HG03558 (cell line): ENCODE measurements around the gene RMC1.
A peak's percentile ranks its signal among the peaks of the same experiment; 100 is the strongest.
"Not testable (repeated sequence)": the region's sequence is repeated elsewhere in the genome, so short reads cannot be mapped to it uniquely, and the experiment has no call there.

Experiments used
- ATAC-seq: cut with Tn5 transposase; IDR thresholded peaks from one replicate; pipeline ENCODE4 v1.9.1; 2021; ENCODE audit warnings: moderate number of reproducible peaks; ENCODE audit not compliant: unreplicated experiment; ENCODE audit errors: extremely low read depth

RMC1 gene

DNA sequence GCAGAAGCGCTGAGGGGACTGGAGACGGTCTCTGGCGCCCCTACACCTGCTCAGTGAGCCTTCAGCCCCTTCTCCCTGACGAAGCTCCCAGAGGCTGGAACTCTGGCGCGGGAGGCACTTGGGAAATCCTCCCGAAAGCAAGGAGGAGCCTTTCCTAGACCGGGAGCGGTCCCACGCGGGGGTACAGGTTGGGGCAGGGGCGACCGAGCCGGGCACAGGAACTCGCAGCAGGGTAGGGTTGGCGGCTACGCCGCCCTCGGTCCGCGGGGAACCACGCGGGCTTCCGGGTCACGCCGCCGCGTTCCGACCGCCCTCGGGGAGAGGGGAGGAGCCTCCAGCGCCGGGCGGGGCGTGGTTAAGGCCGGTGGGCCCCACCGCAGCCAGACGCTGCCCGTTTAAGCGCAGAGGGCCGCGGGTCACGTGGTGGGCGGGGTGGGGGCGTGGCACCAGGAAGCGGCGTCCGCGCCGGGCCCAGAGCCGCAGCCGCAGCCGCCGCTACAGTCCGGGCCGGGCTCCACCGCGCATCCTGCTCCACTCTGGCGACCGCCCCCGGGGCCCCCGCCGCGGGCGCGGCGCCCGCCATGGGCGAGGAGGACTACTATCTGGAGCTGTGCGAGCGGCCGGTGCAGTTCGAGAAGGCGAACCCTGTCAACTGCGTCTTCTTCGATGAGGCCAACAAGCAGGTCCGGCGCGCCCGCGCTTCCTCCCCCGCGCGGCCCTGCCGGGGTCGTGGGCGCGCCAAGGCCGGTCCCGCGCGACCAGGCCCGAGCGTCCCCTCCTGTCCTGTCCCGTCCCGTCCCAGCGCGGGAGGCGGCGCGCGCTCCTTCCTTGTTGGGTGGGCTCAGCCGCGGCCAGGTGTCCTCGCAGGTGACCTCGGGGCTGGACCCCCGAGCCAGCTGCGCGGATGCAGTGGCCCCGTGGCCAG is at the start of gene RMC1:
TSS of gene RMC1 (plus strand) at position 474 of the 925 bp plus-strand sequence. CDS start at position 582, 108 bp downstream.
- peak; percentile 40 for ATAC-seq

DNA sequence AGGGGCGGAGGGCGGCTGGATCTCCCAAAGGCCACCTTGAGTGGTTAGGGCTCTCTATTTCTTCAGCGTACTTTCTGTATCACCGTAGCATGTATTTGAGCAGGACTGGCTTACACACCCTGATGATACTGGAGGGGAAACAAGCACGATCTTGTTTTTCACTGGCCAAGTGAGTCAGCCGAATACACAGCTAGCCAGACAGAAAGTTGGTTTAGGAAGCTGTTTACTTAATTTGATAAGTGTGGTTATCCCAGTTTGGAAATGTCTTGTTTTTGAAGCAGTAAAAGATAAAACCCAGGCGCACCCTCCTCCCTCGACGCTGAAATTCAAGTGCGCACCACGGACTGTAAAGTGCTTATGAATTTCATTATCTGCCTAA is 49.6 kb upstream of the RMC1 start:
- ATAC-seq: no peak

GRCh38 chr18:23456835-23457234 is 46.5 kb upstream of the RMC1 start:
- no peak for ATAC-seq

DNA sequence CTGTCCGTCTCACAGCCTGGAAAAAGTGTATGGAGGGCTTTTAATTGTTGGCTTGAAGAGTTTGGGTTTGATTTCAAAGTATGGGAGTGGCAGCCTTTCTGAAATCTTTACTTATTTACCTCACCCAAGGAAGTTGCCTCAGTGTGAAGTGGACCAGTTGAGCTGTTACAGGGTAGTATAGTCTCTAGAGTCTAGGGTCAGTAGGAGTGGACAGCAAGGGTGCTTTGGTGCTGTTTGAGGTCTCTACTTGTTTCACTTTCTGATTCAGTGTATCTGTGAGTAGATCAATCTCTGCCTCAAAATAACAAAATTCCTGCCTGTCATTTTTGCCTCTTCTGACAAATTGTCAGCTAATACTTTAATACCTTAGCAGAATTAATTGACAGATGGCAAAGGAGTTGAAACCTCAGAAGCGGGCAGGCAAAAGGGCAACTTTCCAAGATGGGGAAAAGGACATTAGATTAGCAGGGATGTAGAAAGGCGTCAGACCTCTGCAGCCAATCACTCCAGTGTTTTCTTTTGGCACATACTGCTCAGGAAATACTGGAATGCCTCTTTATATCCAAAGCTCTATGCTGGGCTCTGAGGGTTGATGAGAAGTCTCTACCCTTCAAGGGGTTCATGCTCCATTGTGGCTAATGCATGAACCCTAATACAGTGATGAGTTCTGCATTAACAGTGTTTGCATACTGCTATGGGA is 44.3 kb upstream of the RMC1 start:
- no peak for ATAC-seq

GRCh38 chr18:23459530-23459921 is 43.8 kb upstream of the RMC1 start:
- ATAC-seq: no peak

GRCh38 chr18:23460285-23461273 is 42.7 kb upstream of the RMC1 start:
- no peak for ATAC-seq

DNA sequence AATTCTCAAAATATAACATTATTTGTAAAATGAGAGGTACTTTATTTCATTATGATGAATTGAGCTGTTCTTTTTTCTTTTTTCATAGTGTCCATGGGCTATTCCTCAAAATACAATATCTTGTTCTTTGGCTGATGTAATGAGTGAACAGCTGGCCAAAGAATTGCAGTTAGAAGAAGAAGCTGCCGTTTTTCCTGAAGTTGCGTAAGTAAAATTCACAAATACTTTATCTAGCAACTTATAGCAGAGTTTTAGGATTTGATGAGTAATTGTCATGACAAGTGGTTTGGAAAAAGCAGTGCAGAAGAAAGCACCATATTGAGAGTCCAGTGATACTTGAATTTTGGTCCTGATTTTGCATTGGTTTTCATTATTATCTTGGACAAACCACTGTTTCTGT is 40.4 kb upstream of the RMC1 start:
- no peak for ATAC-seq

- ATAC-seq: no peak
Measured at GRCh38 chr18:23468753-23469459, 34.4 kb upstream of the RMC1 start.

GRCh38 chr18:23470620-23471387 is 32.5 kb upstream of the RMC1 start:
- ATAC-seq: no peak

GRCh38 chr18:23471486-23471885 is 31.8 kb upstream of the RMC1 start:
- no peak for ATAC-seq

- ATAC-seq: no peak
Measured at GRCh38 chr18:23479829-23480505, 23.3 kb upstream of the RMC1 start.

DNA sequence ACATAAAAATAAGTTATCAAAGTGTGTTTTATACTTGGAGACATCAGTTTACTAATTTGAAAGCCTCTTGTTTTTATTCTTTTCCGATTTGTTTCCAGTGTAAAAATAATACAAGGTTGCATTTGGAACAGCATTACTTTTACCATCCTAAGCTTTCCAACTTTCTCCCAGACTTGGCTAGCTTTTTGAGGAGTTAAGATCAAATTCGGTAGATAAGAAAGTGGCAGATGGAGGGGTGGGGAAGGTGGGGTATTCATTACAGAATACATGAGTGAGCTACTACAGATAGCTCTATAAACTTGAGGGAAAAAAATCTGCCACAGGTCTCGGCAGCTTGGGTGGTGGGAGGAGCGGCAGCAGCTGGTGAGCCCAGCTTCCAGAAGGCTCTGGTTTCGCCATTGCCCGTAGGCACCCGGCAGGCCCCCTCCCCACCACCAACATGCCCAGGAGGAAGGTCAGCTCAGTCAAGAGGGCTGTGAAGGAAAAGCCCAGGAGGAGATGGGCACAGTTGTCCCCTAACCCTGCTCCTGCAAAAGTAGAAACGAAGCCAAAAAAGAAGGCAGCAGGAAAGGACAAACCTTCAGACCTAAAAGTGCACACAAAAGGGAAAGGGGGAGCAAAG is 18.6 kb upstream of the RMC1 start:
- ATAC-seq: no peak

DNA sequence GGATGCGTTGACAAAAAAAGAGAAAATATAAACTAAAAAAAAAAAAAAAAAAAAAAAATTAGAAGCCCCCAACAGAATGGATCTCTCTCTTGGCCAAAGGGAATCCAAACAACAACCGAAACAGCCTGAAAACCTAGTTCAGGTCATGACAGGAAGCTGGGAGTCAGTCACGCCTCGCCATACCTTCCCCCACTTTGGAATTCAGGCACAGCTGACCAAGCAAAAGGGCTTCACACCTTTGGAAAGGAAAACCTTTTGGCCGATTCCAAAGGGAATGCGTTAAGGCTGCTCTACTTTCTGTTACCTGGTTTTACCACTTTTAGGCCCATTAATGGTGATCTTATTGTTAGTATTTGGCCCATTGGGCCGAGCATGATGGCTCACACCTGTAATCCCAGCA is 17.9 kb upstream of the RMC1 start:
- no peak for ATAC-seq

- ATAC-seq: no peak
Measured at GRCh38 chr18:23487738-23488570, 15.4 kb upstream of the RMC1 start.

GRCh38 chr18:23489586-23489985 is 13.7 kb upstream of the RMC1 start:
- ATAC-seq: not testable (repeated sequence)

- ATAC-seq: no peak
Measured at GRCh38 chr18:23493654-23494053, 9.7 kb upstream of the RMC1 start.

GRCh38 chr18:23494992-23495391 is 8.3 kb upstream of the RMC1 start:
- ATAC-seq: no peak
